PFSK-1 (cell line): Measurements from ENCODE around the gene ELMOD3.

Experiments
- POLR2AphosphoS5 ChIP-seq: IDR thresholded peaks from 2 replicates; pipeline ENCODE4 v1.6.1; 2012; ENCODE audit warnings: low read depth, mild to moderate bottlenecking, control low read depth, low read length, moderate library complexity
- REST ChIP-seq, 2 experiments: IDR thresholded peaks; 2 replicates each; pipeline versions ENCODE4 v1.6.1 to v1.8.0; 2011 to 2012; ENCODE audit warnings: low read depth in 2 of 2, low read length in 2 of 2, control low read depth in 1 of 2, inconsistent platforms in 1 of 2, mild to moderate bottlenecking in 1 of 2, moderate library complexity in 1 of 2; ENCODE audit not compliant: insufficient read depth in 1 of 2

GRCh38 chr2:85319796-85320195 lies 34.8 kb upstream of the ELMOD3 start:
- TF ChIP-seq REST (IDR thresholded peaks at IDR 0.05; ENCODE audit: insufficient read depth in 1 of 2, low read depth in 2 of 2, low read length in 2 of 2) (no peak), POLR2AphosphoS5 (no peak)
